GM19023 (cell line): Measurements from ENCODE around the gene FOXF1.

Experiments
- ATAC-seq: cut with Tn5 transposase; IDR thresholded peaks from one replicate; pipeline ENCODE4 v1.9.1; 2021; ENCODE audit warnings: mild to moderate bottlenecking, moderate library complexity; ENCODE audit not compliant: unreplicated experiment

Gene FOXF1

DNA sequence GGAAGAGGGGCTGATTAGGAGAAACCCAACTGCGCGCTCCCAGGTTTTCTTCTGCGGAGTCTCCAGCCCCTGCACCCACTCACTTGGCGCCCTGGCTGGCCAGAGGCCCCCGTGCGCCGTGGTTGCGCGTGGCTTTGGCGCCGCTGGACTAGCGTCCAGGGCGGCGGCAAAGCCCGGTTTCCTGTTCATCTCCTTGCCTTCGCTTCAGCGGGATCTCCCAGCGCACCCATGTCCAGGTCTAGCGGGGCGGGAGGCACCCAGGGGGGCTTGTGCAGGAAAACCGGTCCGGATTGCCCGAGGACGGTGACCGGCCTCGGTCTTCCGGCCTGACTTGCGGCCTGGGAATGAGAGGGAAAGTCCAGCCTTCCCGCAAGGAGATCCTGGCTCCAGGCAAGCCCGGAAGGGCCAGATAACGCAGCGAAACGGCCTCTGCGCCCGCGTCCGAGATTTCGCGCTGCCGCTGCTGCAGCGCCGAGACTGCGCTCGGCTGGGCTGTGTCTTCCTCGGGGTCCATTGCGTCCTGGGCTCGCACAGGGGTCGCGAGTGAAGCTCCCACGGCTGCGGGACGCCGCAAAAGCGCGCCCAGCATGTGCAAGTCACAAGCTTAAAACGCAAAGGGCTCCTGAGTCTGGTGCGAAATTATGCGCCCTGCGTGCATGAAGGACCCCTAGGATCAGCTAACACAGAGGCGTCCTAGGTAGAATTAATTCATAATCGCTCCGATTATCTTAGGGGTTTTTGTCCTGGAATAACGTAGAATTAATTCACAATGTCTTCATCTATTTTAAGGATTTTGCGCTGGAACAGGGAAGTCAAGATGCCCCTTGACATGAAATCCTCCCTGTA lies 5.7 kb downstream of the FOXF1 start:
- no peak for ATAC-seq

DNA sequence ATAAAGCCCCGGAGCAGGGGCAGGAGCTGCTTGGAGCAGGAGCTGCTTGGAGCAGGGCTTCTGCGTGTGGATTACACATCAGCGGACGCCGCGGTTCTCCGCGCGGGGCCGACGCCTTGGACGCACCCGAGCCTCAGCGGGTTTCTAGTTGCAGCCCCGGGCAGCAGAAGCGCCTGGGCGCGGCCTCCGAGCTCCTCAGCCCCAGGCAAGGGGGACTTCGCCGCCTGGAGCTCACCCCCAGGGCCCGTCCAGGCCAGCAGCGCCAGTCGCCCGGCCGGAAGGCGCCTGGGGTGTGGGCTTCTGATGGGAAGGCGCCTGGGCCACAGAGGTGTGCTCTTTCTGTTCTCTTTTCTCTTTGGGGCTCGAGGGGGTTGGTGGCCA lies 6.3 kb downstream of the FOXF1 start:
- no peak for ATAC-seq

DNA sequence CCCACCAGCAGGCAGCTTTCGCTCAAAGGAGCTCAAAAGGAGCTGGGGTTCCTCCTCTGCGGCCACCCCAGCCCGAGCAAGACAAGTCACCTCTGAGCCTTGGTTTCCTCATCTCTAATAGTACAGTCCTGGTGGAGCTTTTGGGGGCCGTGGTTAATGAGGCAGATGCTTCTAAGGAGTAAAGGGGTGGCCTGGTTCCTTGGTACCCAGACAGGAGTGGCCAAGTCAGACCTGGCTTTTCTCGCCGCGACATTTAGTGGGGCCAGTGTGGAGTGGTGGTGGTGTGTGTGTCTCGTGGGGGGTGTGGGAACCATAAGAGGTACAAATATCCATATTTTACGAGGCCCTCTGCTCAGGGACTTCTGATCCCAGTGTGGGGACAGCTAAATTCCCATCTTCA lies 6.7 kb downstream of the FOXF1 start:
- no peak for ATAC-seq

- ATAC-seq: no peak
Observed at GRCh38 chr16:86517652-86518258, 7.4 kb downstream of the FOXF1 start.

- ATAC-seq: no peak
Observed at GRCh38 chr16:86519007-86519648, 8.8 kb downstream of the FOXF1 start.

- no peak for ATAC-seq
Observed at GRCh38 chr16:86519649-86520316, 9.5 kb downstream of the FOXF1 start.

DNA sequence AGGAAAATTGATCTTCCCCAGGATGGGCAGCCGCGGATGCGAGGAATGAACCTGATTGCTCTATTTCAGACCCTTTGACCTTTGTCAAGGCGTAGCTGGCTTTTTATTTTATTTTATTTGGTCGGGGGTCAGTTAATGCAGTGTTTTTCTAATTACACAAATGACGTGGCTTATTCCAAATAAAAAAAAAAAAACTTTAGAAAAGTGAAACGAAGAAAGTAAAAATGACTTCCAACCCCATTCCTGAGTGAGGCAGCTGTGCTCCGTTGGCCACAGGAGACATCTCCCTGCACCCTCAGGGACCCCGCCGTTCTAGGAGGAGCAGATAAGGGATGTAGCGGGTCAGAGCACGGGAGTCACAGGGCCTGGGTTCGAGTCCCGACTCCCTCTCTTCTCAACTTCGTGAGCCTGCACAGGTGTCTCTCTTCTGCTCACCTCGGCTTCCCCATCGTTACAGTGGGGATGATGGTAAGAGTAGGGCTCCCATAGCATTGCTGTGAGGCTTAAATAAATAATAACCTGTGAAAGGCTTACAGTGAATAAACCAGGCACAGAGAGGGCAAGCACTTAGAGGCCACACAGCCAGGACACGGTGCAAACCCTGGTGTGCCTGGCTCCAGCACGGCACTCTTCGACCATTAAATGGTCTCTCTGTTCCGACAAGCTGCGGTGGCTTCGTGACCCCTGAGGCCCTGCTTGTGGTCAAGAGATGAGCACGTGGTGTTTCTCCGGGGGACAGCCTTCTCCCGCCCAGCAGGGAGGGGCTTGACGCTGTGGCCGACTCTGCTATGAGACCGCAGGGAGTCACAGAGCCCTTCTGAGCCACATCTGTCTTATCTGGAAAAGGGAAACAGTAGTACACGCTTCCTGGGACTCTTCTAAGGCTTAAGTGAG lies 10.2 kb downstream of the FOXF1 start:
- ATAC-seq: no peak

GRCh38 chr16:86521236-86522197 lies 11.2 kb downstream of the FOXF1 start:
- no peak for ATAC-seq

- ATAC-seq: no peak
Observed at GRCh38 chr16:86522634-86523033, 12.3 kb downstream of the FOXF1 start.

GRCh38 chr16:86523166-86523740 lies 12.9 kb downstream of the FOXF1 start:
- no peak for ATAC-seq

- no peak for ATAC-seq
Observed at GRCh38 chr16:86524029-86524428, 13.7 kb downstream of the FOXF1 start.

- no peak for ATAC-seq
Observed at GRCh38 chr16:86525696-86526095, 15.4 kb downstream of the FOXF1 start.

GRCh38 chr16:86527366-86527765 lies 17.0 kb downstream of the FOXF1 start:
- ATAC-seq: no peak

GRCh38 chr16:86528061-86528929 lies 18.0 kb downstream of the FOXF1 start:
- ATAC-seq: no peak

DNA sequence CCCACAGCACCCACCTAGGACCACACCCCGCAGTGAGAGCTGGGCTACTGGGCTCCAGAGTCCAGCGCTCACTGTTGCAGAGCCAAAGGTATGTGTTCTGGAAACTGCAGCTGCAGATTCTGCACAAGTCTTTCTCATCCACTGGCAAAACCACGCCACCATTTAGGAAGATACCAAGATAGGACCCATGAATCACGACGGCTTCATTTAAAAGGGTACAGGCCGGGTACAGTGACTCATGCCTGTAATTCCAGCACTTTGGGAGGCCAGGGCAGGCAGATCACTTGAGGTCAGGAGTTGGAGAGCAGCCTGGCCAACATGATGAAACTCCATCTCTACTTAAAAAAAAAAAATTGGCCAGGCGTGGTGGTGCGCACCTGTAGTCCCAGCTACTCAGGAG lies 18.8 kb downstream of the FOXF1 start:
- no peak for ATAC-seq

GRCh38 chr16:86530251-86531190 lies 20.2 kb downstream of the FOXF1 start:
- ATAC-seq: no peak

DNA sequence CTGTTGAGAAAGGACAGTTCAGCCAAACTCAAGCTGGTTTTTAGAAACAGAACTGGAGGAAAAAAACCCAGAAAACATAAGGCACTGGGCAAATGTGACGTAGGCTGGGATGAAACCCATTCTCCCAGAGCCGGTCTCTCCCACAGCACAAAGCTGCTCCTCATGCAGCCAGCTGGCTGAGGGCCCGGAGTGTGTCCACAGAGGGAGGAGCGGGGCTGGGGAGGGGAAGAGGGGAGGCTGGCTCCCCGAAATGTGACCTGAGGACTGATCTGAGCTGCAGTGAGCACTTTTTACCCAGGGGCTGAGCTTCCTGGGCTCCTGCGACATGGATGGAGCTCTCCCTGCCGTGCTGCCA lies 20.8 kb downstream of the FOXF1 start:
- ATAC-seq: no peak
